ENCODE measurements around the gene HPX.

Gene HPX

DNA sequence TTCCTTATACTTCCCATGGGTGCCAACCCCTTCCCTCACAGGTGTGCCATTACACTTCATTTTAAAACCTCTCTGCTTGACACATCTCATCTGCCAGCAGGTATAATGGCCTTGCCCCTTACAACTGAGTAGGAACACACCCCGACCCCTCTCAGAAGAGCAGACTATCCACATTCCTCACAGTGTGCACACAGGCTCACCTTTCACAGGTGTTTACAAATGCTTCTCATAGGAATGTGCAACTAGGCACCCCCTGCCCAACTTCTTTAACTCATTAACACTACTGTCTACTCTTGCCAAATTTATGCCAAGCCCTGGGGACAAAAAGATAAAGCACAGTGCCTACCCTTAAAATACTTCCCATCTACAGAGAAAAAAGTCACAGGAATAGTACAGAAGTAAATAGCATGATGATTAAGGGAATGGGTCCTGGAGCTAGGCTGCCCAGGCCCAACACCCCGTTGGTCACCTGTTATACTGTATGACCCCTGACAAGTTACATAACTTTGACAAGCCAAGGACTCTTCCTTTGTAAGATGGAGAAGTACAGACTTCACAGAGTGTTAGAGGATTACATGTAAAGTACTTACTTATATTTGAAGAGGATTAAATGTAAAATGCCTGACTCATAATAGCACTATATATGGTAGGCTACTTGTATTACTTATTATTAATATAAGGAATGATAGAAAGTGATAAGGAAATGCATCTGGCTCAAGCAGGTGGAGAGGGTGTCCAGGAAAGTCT is 17.7 kb upstream of the HPX start:
- DNase-seq = no peak

DNA sequence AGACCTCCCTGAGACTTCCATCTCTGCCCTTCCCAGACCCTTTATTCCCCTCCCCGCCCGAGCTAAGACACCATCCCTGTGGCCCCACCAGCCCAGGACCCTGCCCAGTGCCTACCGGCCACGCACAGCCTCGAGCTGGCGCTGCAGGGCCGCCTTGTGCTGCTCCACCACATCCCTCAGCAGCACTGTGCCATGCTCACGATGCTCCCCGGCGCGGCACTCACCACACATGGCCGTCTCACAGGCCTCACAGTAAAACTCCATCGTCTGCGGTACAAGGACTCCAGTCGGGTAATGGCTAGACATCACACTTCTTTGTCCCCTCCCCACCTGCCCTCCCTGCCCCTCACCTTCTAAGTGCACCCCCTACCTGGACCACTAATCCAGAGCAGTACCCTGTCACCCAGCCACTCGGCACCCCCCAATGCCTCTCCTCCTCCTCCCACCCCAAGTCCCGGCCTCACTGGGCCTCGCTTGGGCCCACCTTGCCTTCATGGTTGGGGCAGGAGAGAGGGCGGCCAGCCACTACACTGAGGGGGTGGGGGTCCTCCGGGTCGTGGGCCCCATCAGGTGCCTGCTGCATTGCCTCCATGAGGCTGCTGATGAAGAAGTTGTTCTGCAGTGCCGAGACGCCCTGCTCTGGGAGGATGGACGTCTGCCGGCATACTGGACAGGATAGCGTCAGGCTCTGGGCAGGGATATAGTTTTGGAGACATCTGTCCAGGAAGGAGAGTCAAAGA is 17.0 kb upstream of the HPX start:
- no peak for DNase-seq

DNA sequence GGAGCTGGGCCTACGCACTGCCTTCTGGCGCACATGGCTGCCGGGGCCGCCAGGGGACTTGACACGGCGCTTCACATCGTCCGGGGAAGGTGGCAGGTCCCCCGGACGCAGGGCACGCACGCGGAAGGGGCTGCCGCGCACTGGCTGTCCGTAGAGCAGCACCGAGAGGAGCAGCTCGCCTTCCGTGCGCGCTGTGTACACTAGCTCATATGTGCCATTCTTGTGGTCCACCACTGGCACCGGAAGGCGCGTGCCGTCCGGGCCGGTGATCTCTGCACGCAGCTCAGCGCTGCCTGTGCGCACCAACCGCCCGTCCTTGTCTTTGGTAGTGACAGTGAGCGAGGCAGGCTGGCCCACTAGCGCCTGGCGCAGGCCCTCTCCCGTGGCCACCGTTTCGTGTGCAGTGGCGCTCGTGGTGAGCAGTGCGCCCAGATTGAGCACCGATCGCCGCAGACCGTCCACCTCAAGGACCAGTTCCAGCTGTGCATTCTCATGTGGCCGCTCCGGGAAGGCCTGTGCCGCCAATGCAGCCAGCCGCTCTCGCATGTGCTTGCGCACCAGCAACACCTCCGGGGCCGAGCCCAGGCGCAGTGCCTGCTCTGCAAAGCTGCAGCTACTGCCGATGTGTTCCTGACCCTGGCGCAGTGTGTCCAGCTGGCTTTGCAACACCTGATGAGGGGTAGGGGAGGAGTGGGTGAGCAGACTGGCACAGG is 15.7 kb upstream of the HPX start:
- DNase-seq = no peak

DNA sequence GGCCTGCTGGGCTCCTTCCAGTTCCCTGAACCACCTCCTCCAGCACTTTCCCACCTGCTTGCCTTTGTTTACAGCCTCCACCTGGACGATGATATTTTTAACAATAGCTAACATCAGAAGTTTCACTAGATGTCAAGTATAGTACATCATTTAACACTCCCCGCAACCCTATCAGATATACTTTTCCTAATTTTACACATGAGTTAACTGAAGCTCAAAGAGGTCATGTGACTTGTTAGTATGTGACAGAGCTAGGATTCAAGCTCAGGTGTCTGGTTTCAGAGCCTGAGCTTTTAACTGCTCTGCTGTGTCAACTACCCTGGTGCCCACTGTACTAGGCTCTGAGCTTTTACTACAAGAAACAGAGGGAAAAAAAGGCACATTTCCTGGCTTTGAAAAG is 14.3 kb upstream of the HPX start:
- DNase-seq = no peak

DNA sequence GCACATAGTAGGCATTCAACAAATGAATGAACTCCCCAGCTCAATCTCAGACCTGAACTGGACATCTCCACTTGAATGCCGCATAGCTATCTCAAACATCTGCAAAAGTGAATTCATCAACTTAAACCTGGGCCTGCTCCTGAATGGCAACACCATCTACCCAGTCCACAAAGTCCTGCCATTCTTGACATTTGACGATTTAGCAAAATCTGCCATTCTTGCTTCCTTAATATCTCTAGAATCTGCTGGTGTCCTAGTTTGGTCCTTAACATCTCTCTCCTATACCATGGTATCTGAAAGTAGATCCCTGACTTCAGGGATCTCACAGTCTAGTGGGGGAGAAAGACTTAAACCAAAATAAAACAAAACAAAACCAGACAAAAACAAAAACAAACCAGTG is 12.4 kb upstream of the HPX start:
- no peak for DNase-seq

DNA sequence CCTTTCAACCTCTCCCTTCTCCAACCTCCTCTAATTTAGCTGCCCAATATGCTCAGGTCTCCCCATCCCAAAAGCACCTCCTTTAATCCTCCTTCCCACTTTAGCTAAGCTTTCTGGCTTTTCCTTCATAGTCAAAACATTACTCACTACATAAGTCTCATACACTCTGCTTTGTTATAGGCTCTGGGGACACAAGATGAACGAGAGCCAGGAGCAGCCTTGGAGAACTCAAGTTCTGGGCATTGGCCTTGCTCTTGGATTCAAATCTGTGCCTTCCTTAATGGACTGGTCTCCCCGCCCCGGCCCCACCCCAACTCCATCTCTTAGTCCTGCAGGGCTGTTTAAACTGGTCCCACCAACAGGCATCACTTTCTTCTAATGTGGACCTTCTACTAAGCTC is 11.4 kb upstream of the HPX start:
- DNase-seq = no peak

DNA sequence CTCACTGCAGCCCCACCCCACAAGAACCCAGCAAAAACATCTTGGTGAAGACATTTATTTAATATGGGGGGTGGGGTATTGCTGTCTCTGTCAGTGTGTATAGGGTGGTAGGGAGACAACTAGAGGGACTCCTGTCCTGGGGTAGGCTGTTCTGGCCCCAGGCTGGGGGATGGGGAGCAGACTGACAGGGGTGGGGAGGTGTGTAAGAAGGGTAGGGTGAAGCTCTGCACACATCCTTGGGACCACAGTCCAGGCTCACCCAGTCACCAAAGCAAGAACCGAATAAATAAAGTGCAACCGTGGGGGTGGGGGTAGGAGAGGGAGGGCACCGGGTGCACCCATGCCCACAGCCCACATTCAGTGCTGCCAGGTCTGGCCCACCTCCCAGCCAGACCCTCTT is 7.8 kb upstream of the HPX start:
- no peak for DNase-seq

DNA sequence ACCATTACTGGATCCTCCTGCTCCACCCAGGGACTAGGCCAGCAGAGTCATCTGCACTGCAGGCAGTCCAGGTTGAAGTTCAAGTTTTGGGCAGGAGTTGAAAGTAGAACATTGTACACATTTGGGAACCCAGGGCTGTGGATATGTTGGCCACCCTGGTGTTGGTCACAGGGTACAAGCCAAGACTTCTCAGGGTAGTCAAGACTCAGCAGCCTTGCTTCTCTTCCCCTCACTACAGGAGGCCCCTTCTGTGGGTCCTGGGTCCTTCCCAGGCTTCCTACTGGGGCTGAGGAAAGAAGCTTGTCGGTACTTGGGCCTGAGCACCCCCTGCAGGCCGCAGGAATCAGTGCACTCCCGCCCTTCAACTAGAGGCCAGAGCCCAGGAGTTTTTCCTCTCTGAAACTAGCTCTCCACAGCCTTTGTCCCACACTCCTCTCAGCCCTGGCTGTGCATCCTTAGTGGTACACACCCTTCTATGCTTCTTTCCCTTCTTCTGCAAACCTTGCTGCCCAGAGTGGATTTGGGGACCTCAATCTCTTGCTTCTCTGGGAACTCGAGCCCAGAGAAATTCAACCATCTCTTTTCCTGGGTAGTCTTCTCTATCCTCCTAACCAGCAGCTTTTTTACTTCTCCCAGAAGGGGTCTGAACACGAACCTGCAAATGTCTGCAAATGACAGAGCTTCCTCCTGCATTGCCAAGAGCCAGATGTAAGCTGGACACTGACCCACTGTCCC is 2.6 kb upstream of the HPX start:
- peak; percentile 39 for DNase-seq

DNA sequence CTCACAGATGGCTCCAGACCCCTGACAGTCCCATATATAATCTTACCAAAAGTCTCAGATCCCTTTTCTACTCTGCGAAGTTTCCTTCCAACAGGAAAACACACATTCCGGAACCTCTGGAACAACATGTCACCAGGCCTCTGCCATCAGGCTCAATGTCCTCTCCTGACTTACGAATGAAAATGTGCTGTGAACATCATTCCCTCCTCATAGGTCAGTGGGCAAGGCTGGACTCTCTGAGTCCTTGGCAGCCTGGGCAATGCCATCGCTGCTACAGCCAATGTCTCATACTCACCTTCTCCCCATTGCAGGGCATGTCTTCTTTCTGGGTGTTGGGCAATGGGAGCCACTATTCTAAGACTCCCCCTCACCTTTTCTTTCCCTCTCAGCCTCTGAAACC is 1.7 kb upstream of the HPX start:
- DNase-seq = no peak

DNA sequence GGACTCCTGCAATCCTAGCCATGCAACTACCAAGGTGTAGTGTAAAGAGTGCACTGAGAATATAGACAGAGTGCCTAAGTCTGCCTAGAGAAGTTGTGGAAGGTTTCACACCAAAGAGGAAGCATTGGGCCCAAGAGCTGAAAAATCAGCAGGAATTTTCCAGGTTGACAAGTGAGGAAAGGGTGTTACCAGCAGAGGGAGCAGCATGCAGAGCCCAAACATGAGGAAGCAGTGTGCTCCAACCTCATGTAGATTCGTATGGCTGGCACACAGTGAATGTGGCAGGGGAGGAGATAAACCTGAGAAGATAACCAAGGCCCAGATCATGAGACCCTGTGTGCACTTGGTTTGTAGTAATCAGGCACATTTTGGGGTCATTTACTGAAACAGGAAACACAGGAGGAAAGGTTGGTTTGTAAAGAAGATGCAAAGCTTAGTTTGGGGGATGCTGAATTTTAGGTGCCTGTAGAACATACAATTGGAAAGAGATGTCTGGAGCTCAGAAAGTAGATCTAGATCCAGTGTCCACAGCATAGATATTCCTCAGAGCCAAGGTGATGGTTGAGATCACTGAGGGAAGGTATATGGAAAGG is 1.7 kb downstream of the HPX start:
- no peak for DNase-seq

DNA sequence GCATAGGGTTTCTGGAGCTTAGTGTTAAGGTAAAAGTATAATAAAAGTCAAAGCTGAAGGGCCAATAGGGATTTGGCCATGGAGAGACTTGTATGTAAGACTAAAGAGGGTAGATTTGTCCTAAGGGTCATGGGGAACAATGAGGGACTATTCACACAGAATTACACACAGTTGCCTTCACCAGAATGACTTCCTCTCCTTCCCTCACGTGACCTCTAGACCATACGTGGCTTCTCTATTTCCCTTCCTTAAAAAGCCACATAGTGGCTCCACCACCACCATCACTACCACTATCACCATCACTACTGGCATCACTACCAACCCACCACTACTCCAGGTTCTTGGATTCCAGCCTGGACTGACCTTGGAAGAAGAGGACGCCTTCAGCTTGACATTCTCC is 2.8 kb downstream of the HPX start:
- DNase-seq = no peak

DNA sequence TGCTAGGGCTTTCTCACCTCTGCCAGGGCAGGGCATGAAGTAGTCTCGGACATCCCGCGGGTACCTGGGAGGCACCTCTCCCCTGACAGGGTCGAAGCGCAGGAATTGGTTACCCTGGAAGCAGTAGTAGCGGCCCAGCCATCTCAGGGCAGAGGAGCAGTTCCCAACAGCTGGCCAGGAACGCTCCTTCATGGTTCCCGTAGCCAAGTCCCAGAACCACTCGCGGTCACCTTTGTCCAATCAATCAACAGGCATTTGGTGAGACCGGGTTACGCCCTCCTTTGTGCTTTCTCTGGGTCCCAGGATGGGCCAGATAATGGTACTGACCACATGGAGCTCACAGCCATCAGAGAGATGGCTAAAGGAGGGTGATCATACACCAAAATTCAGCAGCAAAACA is 3.4 kb downstream of the HPX start:
- DNase-seq = no peak

DNA sequence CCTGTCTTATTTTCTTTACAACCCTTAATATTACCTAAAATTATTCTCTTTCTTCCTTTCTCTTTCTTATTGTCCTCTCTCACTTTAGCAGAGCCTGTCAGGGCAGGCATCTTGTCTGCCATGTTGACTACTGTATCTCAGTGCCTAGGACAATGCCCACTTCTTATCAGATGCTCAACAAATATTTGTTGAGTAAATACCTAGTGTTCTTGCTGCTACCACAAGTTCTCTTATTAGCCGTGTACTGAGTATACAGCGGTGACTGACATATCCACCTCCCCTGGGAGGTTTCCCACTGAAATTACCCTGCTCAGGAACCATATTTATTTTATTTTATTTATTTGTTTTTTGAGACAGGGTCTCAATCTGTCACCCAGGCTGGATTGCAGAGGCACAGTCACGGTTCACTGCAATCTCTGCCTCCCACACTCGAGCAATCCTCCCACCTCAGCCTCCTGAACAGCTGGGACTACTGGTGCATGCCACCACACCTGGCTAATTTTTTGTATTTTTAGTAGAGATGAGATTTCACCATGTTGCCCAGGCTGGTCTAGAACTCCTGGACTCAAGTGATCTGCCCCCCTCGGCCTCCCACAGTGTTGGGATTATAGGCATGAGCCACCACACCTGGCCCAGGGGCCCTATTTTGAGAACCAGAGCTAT is 6.7 kb downstream of the HPX start:
- DNase-seq = no peak

DNA sequence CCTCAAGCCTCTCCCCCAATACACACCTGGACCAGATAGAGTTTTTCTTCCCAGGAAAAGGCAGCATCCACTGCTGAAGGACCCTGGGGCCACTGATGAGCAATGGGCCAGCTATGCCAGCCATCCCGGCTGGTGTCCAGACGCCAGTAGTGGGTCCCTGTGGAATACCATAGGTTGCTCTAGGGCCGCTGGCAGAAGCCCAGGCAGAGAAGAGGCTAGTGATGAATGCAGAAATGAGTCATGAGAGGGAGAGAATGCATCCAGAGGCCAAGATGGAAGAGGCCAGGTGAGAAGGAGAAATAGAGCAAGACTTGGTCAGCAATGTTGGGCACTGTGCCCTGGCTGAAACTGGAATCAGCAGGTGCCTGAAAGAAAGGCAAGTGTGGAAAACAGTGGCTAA is 8.9 kb downstream of the HPX start:
- no peak for DNase-seq

DNA sequence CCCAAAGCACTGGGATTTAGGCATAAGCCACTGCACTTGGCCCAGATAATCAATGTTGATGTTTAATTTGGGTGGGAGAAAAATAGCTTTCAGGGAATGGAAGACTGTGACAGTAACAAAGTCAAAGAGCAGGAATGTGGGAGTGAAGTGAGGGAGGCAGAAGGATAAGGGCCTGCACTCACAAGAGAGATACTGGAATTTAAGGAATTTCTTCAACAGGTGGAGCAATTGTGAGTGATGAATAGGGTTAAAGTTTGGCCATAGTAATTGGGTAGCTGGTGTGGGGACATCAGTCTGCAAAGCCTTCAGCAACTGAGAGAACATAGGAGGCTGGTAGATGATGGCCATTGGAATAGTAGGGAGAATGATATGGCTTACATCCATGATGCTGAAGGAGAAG is 13.3 kb downstream of the HPX start:
- no peak for DNase-seq

DNA sequence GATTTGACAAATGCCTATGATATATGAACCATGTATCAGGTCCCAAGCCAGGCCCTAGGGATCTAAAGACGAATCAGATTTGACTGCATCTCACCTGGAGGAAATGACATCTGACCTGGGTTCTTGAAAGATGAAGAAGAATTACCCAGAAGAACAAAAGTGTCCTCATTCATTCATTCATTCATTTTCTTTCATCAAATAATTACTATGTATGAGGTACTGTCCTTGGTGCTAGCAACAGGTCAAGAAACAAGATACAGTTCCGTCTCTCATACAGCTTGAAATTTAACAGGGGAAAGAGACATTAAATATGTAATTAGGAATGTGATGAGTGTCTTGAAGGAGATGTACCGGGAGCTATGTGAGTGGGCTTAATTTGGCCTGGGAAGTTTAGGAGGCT is 20.1 kb downstream of the HPX start:
- DNase-seq = no peak

DNA sequence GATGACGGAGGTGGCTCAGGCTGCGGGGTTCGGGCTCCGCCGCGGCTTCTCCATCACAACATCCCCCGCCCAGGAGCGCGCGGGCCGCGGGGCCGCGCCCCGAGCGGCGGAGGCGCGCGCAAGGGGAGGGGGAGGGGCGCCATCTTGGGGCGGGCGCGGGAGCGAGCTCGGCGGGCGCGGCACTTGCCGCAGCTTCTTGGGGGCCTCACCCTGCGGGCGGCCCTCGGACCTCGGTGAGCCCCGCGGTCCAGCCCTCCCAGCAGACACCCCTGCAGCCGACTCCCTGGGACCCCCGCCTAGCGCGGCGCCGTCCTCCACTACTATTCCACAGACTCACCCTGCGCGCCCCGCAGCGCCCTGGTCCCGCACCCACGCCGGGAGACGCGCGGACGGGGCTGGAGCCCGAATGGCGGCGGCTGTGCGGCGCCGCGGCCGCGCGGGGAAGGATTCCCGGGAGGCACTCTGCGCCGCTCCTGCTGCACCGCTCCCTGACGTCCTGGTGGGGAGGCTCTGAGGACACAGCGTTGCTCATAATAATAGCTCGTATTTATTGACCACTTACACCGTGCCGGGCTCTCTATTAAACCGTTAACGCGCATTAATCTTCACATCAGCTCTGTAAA is 21.7 kb downstream of the HPX start, which contains the start of gene APBB1:
Gene APBB1, minus strand, starts transcription at position 86 of the 623 bp plus-strand sequence. CDS start 7,747 bp downstream, outside the sequence.
- peak; percentile 57 for DNase-seq

DNA sequence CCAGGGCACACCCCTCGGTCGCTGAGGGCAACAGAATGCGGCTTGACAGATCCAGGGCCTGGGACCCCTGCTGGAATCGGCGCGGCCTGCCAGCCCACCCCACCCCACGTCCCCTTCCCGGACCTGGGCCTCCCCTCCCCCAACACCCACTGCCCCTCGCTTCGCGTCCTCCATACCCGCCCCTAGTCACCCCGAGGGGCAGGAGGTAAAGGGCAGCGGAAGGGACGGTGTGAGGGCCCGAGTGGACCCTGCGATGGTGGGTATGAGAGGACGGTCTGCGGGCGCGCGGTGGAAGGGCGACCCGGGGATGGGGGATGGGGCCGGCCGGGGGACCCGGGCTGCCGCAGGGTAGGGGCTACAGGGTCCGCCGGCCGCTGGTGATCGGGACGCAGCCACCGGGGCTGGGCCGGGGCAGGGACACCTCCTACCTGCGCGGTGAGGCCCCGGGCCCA is 22.2 kb downstream of the HPX start:
- DNase-seq = no peak

DNA sequence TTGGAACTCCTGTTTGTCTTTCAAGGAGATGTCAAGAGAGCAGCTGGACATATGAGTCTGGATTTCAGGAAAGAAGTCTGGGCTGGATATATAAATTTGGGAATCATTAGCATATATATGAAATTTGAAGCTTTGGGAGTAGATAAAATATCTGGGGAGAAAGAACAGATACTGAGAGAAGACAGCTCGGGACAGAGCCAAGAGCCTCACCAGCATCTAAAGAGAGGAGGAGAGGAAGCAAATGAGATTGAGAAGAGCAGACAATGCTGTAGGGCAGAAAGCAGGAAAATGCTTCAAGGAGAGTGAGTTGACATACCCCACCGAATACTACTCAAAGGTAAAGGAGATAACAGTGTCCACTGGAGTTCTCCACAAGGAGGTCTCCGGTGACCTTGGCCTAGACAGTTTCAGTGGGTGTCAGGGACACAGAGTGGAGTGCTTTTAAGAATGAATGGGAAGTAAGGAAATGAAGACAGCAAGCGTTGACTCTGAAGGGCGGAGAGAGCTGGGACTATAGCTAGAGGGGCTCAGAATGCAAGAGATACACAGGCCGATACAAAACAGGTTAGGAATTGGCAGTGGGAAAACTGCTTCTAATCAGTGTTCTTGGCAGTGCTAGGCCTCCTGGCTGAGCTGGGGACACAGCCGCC is 22.8 kb downstream of the HPX start:
- no peak for DNase-seq

DNA sequence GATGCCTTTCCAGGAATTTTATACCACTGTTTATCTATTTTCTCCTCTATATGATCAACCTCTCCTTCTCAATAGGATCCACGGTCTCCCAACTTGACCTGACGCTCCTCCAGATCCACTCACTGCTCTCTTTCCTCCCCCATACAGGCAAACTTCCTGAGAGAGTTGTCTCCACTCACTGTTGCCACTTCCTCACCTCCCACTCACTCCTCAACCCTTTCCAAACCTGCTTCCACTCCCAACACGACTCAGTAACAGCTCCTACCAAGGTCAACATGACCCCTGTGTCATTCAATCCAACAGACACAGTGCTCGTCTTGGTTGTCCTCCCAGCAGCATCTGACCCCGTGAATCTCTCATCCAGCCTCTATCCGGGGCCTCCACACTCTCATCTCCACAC is 25.0 kb downstream of the HPX start:
- no peak for DNase-seq

DNA sequence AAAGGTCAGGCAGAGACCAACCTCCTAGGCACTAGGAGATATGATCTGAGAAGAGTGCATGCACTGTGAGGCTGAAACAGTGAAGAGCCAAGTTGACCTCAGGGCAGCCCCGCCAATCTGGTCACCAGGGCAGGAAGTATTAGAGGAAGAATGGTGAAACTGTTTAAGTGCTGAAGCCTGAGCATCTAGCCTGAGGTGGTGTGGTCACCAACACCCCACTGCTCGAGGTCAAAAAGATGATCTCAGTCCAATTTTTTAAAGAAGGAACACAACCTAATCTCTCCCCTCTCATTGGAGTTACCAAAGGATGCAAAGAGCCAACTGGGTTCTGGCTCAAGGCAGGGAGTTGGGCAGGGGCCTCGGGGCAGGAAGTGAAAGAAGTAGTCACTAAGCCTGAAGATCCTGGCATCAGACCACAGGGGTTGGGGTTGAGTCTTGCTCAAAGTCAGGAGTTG is 25.9 kb downstream of the HPX start:
- no peak for DNase-seq

All from stimulated activated naive CD4-positive, alpha-beta T cell treated with Interleukin-2 at 50 U/mL for 16 hours (primary cell).